ENCODE data around the gene ATG12. TPM values are rescaled to one million over a fixed set of nuclear protein-coding genes. Genes with fewer than 3 reads are reported as not detected.

ATG12 gene
- total RNA-seq, 1 donor = 80.0 TPM

DNA sequence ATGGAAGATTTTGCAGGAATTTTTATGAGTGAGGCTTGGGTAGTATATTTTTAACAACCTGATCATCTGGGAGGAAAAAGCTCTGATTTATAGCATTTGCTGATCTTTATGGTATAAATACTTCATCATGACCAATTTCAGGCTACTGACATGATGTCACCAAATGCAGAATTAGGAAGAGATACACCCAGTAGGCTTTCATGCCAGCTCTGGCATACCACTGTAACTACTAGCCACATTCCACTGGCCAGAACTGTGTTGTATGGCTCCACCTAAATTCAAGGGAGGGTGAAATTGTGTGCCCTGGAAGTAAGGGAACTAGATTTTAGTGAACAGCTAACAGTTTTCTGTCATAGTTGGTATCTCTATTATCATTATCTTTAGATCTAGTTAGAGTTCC is 18.0 kb upstream of the ATG12 start:
- peak; percentile 15 for DNase-seq (ENCODE audit: insufficient read length, low spot score, missing footprints)
- H3K9me3 ChIP-seq (ENCODE audit: low read depth, low read length) = no peaks in the 10 kb centered on the region

DNA sequence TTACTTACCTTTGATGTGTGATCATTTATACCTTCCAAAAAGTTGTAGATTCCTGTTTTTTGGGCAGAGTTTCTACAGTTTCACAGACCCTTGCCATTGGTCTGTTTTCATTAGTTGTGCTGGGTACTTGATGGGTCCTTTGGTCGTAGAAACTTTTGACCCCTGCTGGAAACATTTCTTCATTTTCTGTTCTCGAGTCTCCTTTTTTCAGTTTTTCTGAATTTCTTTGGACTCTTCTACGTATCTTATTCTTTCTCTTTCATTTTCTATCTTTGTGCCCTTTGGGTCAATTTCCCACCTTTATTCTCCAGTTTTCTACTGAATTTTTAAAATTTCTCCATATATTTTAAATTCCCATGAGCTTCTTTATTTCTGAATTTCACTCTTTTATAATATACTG is 17.0 kb upstream of the ATG12 start:
- peaks cover 90% of the 10 kb centered on the region for H3K79me2 ChIP-seq (ENCODE audit: insufficient read depth, low read length)

More for the DNA sequence above, 18.0 kb upstream of the ATG12 start:
- Histone ChIP-seq H3K36me3 (ENCODE audit: insufficient read depth, low read length) (no peaks in the 10 kb centered on the region), H3K4me3 (ENCODE audit: insufficient read depth, low read length) (no peak overlapping the region), H3K27me3 (ENCODE audit: insufficient read depth, low read length) (no peaks in the 10 kb centered on the region), H3K4me1 (ENCODE audit: insufficient read depth, low read length) (peaks cover 20% of the 10 kb centered on the region), H2AFZ (ENCODE audit: low read length) (no peak overlapping the region), H3K79me2 (ENCODE audit: insufficient read depth, low read length) (peaks cover 90% of the 10 kb centered on the region), H4K20me1 (ENCODE audit: insufficient read depth, low read length) (peaks cover 45% of the 10 kb centered on the region), H3K4me2 (ENCODE audit: insufficient read depth, low read length) (no peak overlapping the region), H3K27ac (ENCODE audit: low read depth, low read length) (no peak overlapping the region)
- TF ChIP-seq, protein P1, sequence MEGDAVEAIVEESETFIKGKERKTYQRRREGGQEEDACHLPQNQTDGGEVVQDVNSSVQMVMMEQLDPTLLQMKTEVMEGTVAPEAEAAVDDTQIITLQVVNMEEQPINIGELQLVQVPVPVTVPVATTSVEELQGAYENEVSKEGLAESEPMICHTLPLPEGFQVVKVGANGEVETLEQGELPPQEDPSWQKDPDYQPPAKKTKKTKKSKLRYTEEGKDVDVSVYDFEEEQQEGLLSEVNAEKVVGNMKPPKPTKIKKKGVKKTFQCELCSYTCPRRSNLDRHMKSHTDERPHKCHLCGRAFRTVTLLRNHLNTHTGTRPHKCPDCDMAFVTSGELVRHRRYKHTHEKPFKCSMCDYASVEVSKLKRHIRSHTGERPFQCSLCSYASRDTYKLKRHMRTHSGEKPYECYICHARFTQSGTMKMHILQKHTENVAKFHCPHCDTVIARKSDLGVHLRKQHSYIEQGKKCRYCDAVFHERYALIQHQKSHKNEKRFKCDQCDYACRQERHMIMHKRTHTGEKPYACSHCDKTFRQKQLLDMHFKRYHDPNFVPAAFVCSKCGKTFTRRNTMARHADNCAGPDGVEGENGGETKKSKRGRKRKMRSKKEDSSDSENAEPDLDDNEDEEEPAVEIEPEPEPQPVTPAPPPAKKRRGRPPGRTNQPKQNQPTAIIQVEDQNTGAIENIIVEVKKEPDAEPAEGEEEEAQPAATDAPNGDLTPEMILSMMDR (IDR thresholded peaks at IDR 0.05; ENCODE audit: extremely low read depth, low read depth, low read length) = no peak

DNA sequence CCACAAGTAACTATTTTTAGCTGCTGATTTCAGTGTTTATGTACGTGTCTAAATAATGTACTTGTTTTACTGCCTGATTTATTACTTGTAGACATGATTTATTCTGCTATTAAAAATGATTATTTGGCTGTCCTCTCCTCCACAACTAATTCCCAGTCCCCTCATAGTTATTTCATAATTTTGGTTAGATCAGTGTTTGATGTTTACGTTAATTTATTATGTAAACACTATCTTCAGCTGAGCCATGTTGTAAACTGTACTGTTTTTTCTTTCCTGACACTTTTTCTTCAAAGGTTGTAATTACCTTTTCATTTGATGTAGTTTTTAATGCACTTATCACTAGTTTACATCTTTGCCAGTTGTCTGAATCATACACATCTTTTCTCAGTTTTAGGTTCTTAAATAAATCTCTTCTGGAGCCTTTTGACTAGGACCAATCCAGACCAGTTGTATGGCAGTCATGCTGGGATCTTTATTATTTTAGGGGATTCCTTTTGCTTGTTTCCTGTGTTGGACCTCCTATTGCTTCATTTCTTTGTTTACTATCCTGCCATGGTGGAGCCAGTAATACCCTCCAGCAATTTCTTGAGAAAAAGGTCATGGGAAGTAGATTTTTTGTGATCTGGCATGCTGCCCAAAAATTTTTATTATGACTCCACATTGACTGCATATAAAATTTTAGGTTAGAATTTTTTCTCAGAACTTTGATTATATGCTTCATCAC is 16.4 kb upstream of the ATG12 start:
- no peaks in the 10 kb centered on the region for H3K27me3 ChIP-seq (ENCODE audit: insufficient read depth, low read length)
- DNase-seq (ENCODE audit: insufficient read length, low spot score, missing footprints) = no peak
- peak overlapping the region; percentile 11 for H3K4me2 ChIP-seq (ENCODE audit: insufficient read depth, low read length)
- H3K36me3 ChIP-seq (ENCODE audit: insufficient read depth, low read length) = no peaks in the 10 kb centered on the region
- no peak overlapping the region for H3K4me3 ChIP-seq (ENCODE audit: insufficient read depth, low read length)
- H3K79me2 ChIP-seq (ENCODE audit: insufficient read depth, low read length) = peaks cover 93% of the 10 kb centered on the region
- H2AFZ ChIP-seq (ENCODE audit: low read length) = no peak overlapping the region
- peaks cover 47% of the 10 kb centered on the region for H4K20me1 ChIP-seq (ENCODE audit: insufficient read depth, low read length)
- TF ChIP-seq, protein P1 (IDR thresholded peaks at IDR 0.05; ENCODE audit: extremely low read depth, low read depth, low read length) = no peak
- H3K27ac ChIP-seq (ENCODE audit: low read depth, low read length) = peak overlapping the region; percentile 50
- H3K9me3 ChIP-seq (ENCODE audit: low read depth, low read length) = no peaks in the 10 kb centered on the region
- peaks cover 20% of the 10 kb centered on the region for H3K4me1 ChIP-seq (ENCODE audit: insufficient read depth, low read length)

More for the DNA sequence above, 17.0 kb upstream of the ATG12 start:
- H2AFZ ChIP-seq (ENCODE audit: low read length) = no peak overlapping the region
- TF ChIP-seq, protein P1 (IDR thresholded peaks at IDR 0.05; ENCODE audit: extremely low read depth, low read depth, low read length) = no peak
- H4K20me1 ChIP-seq (ENCODE audit: insufficient read depth, low read length) = peaks cover 47% of the 10 kb centered on the region
- no peak overlapping the region for H3K4me3 ChIP-seq (ENCODE audit: insufficient read depth, low read length)
- H3K27ac ChIP-seq (ENCODE audit: low read depth, low read length) = no peak overlapping the region
- H3K9me3 ChIP-seq (ENCODE audit: low read depth, low read length) = no peaks in the 10 kb centered on the region
- no peaks in the 10 kb centered on the region for H3K36me3 ChIP-seq (ENCODE audit: insufficient read depth, low read length)
- peaks cover 20% of the 10 kb centered on the region for H3K4me1 ChIP-seq (ENCODE audit: insufficient read depth, low read length)
- H3K4me2 ChIP-seq (ENCODE audit: insufficient read depth, low read length) = no peak overlapping the region
- H3K27me3 ChIP-seq (ENCODE audit: insufficient read depth, low read length) = no peaks in the 10 kb centered on the region
- DNase-seq (ENCODE audit: insufficient read length, low spot score, missing footprints) = no peak

DNA sequence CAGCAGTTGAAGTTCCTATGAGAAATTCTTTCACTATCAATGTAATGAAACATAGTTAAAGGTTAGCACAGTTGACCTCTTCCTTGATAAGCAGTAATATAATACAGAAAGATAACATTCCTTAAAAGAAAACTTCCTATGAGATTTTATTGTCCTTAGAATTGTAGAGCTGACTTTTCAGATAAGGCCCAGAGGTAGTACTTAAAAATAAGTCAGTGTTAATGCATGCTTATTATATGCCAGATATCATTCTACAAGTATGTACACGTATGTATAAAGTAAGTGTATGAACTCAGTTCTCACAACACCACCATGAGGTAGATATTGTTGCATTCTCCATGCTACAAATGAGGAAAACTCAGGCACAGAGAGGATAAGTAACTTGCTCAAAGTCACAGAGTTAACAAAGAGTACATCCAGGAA is 15.7 kb upstream of the ATG12 start:
- TF ChIP-seq, protein P1 (IDR thresholded peaks at IDR 0.05; ENCODE audit: extremely low read depth, low read depth, low read length) = no peak
- peak overlapping the region; percentile 50 for H3K27ac ChIP-seq (ENCODE audit: low read depth, low read length)
- no peaks in the 10 kb centered on the region for H3K36me3 ChIP-seq (ENCODE audit: insufficient read depth, low read length)
- no peaks in the 10 kb centered on the region for H3K27me3 ChIP-seq (ENCODE audit: insufficient read depth, low read length)
- peaks cover 44% of the 10 kb centered on the region for H4K20me1 ChIP-seq (ENCODE audit: insufficient read depth, low read length)
- no peak overlapping the region for H3K4me3 ChIP-seq (ENCODE audit: insufficient read depth, low read length)
- no peak for DNase-seq (ENCODE audit: insufficient read length, low spot score, missing footprints)
- no peak overlapping the region for H2AFZ ChIP-seq (ENCODE audit: low read length)
- peak overlapping the region; percentile 11 for H3K4me2 ChIP-seq (ENCODE audit: insufficient read depth, low read length)
- peaks cover 20% of the 10 kb centered on the region for H3K4me1 ChIP-seq (ENCODE audit: insufficient read depth, low read length)
- no peaks in the 10 kb centered on the region for H3K9me3 ChIP-seq (ENCODE audit: low read depth, low read length)
- H3K79me2 ChIP-seq (ENCODE audit: insufficient read depth, low read length) = peaks cover 93% of the 10 kb centered on the region

Measured in osteoblast (primary cell).